ENCODE measurements around the gene RBMS1. TPM values are rescaled to one million over a fixed set of nuclear protein-coding genes. Genes with fewer than 3 reads are reported as not detected.
A peak's percentile ranks its signal among the peaks of the same experiment; 100 is the strongest.

Gene RBMS1
- total and polyA plus RNA-seq, 2 of the 4 experiments (the other 2 are of a cell fraction): 43.5 to 64.9 TPM

DNA sequence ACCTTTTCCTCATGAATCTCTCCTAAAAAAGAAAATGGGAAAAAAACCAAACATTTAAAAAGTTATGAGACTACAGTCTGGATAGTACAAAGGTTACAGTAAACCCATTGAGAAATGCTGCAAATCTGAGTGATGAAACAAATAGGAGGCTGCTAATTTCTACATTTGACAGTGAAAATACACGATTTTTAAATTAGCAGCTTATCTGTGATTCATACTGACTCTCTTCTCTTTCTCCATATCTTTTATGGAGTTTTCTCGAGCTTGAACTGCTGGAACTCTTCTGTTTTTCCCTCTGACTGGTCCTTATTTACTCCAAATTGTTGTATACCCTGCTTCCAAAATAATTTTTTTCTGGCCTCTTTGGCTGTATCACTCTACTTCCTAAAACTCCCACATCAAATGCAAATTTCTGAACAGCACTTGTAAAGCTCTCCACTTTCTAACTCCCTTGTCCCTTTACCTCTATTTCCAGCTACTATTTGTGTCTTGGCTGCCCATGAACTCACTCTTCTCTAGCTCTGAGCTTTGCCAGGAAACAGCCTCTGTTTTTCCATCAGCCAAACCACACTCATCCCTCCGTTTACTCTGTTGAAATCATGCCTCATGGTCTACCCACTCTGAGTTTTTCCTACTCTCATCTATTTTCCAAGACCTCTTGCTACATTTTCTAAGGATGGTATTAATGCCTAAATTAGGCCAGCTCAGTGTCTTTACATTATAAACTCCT, 73.7 kb downstream of the RBMS1 start:
- dilution Hi-C loops (cut with HindIII; ENCODE audit: low sequenced_read_pairs, unreplicated experiment): no loop called here
- no peak for TF ChIP-seq MAFK (IDR thresholded peaks at IDR 0.05; ENCODE audit: low read depth, low read length)
- TF ChIP-seq CEBPB (IDR thresholded peaks at IDR 0.05; ENCODE audit: low read depth, low read length): peak; percentile 47; the same call in 1 of the 2 replicates
- POLR2A ChIA-PET (ENCODE audit: unreplicated experiment): no interaction called here
- peak overlapping the region; percentile 62; the same call in 1 of the 2 replicates for H3K4me2 ChIP-seq (ENCODE audit: low read depth, low read length)
- no peak overlapping the region for H4K91ac ChIP-seq (ENCODE audit: insufficient read depth, low read depth, low read length)
- CTCF ChIA-PET: interaction anchor here (0.6 kb wide), 1 partner anchor 66 kb away, joined by 3 read pairs; no protein-coding TSS in a partner anchor
- H3K27me3 ChIP-seq (ENCODE audit: control insufficient read depth, insufficient read depth, low read length): no peaks in the 10 kb centered on the region
- peaks cover 19 to 55% of the 10 kb centered on the region in 2 experiments for H3K79me1 ChIP-seq (ENCODE audit: low read depth in 1 of 2, low read length in 2 of 2)
- H3K4me1 ChIP-seq (ENCODE audit: control insufficient read depth, insufficient read depth, low read length): peaks cover 15% of the 10 kb centered on the region
- peak overlapping the region; percentile 32; the same call in 1 of the 2 replicates for H4K5ac ChIP-seq (ENCODE audit: low read depth, low read length)
- peak overlapping the region; percentile 36; the same call in 1 of the 3 replicates for H2BK15ac ChIP-seq (ENCODE audit: low read depth, low read length)
- peaks cover 8% of the 10 kb centered on the region; the same call in 1 of the 2 replicates for H4K20me1 ChIP-seq (ENCODE audit: insufficient read depth, low read length)
- H2BK5ac ChIP-seq (ENCODE audit: low read depth, low read length, poor library complexity, severe bottlenecking): peak overlapping the region; percentile 59
- BruUV-seq (replicated peaks): no TSS peak
- DNase-seq: peak; percentile 77
- H3K4me3 ChIP-seq (ENCODE audit: insufficient read depth, low read depth, low read length): no peak overlapping the region
- no peak overlapping the region for H2AFZ ChIP-seq (replicated peaks; ENCODE audit: low read length, poor library complexity)
- peak overlapping the region in 1 of 2 experiments; percentile 33; a peak in 2 of 4 replicates for H4K8ac ChIP-seq (ENCODE audit: low read depth in 2 of 2, low read length in 2 of 2)
- intact Hi-C loops (cut with micrococcal nuclease): no loop called here
- peak overlapping the region; percentile 76; the same call in 1 of the 2 replicates for H3K18ac ChIP-seq (ENCODE audit: low read depth, low read length)
- peaks cover 9% of the 10 kb centered on the region for H3K9me1 ChIP-seq (ENCODE audit: insufficient read depth, low read length)
- no peak overlapping the region for H3K56ac ChIP-seq (ENCODE audit: extremely low read depth, insufficient read depth, low read length)
- peak overlapping the region; percentile 9; the same call in 1 of the 2 replicates for H3K23ac ChIP-seq (ENCODE audit: low read depth, low read length)
- H3K9me3 ChIP-seq (ENCODE audit: control insufficient read depth, insufficient read depth, low read length): no peaks in the 10 kb centered on the region
- peak overlapping the region; percentile 14; the same call in 1 of the 2 replicates for H3K4ac ChIP-seq (ENCODE audit: low read depth, low read length)
- in situ Hi-C loops (cut with MboI; ENCODE audit: low sequenced_read_pairs): loop anchor here (10.0 kb wide), 1 partner anchor 545 kb away; no protein-coding TSS in a partner anchor
- ATAC-seq (ENCODE audit: low read depth): peak; percentile 36
- no peak overlapping the region for H3K9ac ChIP-seq (ENCODE audit: low read depth, low read length)
- no peak overlapping the region for H3K27ac ChIP-seq (ENCODE audit: insufficient read depth, low read length)
- H3K36me3 ChIP-seq (ENCODE audit: control insufficient read depth, insufficient read depth, low read length): no peaks in the 10 kb centered on the region; the same call in 1 of the 2 replicates
- WGBS, 2 experiments (ENCODE audit: extremely low coverage in 2 of 2, insufficient read length in 1 of 2): 43% methylated on average over 1 of the region's 3 CpGs; no CpG with 5 or more reads in 1 of the 2 experiments
- peak overlapping the region; percentile 3; the same call in 1 of the 2 replicates for H3K14ac ChIP-seq (replicated peaks; ENCODE audit: low read depth, low read length)
- no peak overlapping the region for H2AK9ac ChIP-seq (replicated peaks; ENCODE audit: low read depth, low read length, poor library complexity)
- 0 out of 2 replicates have a peak overlapping the region, but pooled peaks have one; percentile 1 for H2BK120ac ChIP-seq (ENCODE audit: low read depth, low read length)
- no peak overlapping the region for H2AK5ac ChIP-seq (ENCODE audit: low read depth, low read length)
- no peak overlapping the region for H2BK20ac ChIP-seq (ENCODE audit: low read depth, low read length)

Data from IMR-90 (cell line).